Left colon (tissue), 2 donors: ENCODE results near the gene AAMP. TPM values are rescaled to one million over a fixed set of nuclear protein-coding genes. Genes with fewer than 3 reads are reported as not detected.

ENCODE experiments used
- ATAC-seq: fragments of 200-7000 bp; cut with Tn5 transposase; one replicate; pipeline ENCODE4 v1.9.1; 2020; ENCODE audit warnings: mild to moderate bottlenecking, moderate library complexity
- DNase-seq, 2 donors: peaks; one replicate each; pipeline ENCODE4 v3.0.0-alpha.2; 2020
- intact Hi-C, 2 donors: fragments of 100-400 bp; cut with DNase I in 1 of 2; cut with micrococcal nuclease in 1 of 2; formaldehyde crosslinking; loops; one replicate each; pipeline versions ENCODE4 v1.11.2 to v1.14.0; 2022; cut with DNase I, micrococcal nuclease
- total RNA-seq, 2 donors: library from RNA; stranded (reverse); fragmentation: NEBNext Ultra II Directional; extraction: Animal tissue kit (Norgen Biotek cat#: 25700); gene quantifications; one replicate each; pipeline ENCODE4 v1.2.1, GENCODE V29; 2021
- donor health status: DM: no; HTN: no; CAD: no.
- donor health status: DM: yes; HTN: yes; CAD: no.

The AAMP gene
- total RNA-seq, 2 donors from 2014 or later: 96.2 to 97.2 TPM

GRCh38 chr2:218296847-218297246 is 26.9 kb upstream of the AAMP start:
- ATAC-seq (no peak), DNase-seq (no peak)
- intact Hi-C loops: no loop called here

GRCh38 chr2:218296200-218296599 is 26.3 kb upstream of the AAMP start:
- ATAC-seq: no peak
- intact Hi-C loops: no loop called here
- DNase-seq: no peak

- intact Hi-C loops: no loop called here
- DNase-seq (no peak), ATAC-seq (peak; percentile 11)
Observed at GRCh38 chr2:218295029-218295428, 25.1 kb upstream of the AAMP start.

GRCh38 chr2:218294430-218295022 is 24.6 kb upstream of the AAMP start:
- ATAC-seq (no peak), DNase-seq (no peak)
- intact Hi-C loops: no loop called here

- intact Hi-C loops: no loop called here
- DNase-seq (no peak), ATAC-seq (no peak)
Observed at GRCh38 chr2:218293715-218294429, 23.9 kb upstream of the AAMP start.

- DNase-seq (peak; percentile 67 to 86), ATAC-seq (peak; percentile 62)
- intact Hi-C loops: no loop called here
Observed at GRCh38 chr2:218292048-218293014, 22.4 kb upstream of the AAMP start, which contains the start of gene TMBIM1. TSS of gene TMBIM1 (minus strand) at chr2:218292503. CDS start at chr2:218282141, 10,362 bp downstream.

- peak in 1 of 2 donors; percentile 47 for DNase-seq
- ATAC-seq: peak; percentile 8
- intact Hi-C loops: no loop called here
Observed at GRCh38 chr2:218291318-218292047, 21.5 kb upstream of the AAMP start.

- ATAC-seq (no peak), DNase-seq (peak in 1 of 2 donors; percentile 53)
- intact Hi-C loops: no loop called here
Observed at GRCh38 chr2:218290316-218291261, 20.7 kb upstream of the AAMP start.

- DNase-seq: no peak
- ATAC-seq: peak; percentile 9
- intact Hi-C loops: no loop called here
Observed at GRCh38 chr2:218289639-218290315, 19.8 kb upstream of the AAMP start.

- ATAC-seq: peak; percentile 73
- intact Hi-C loops: no loop called here
- DNase-seq: peak; percentile 94 to 98
Observed at GRCh38 chr2:218286570-218287459, 16.9 kb upstream of the AAMP start.

GRCh38 chr2:218285604-218286003 is 15.7 kb upstream of the AAMP start:
- ATAC-seq (no peak), DNase-seq (no peak)
- intact Hi-C loops: no loop called here

GRCh38 chr2:218284106-218284811 is 14.3 kb upstream of the AAMP start:
- peak; percentile 54 to 74 for DNase-seq
- intact Hi-C loops: no loop called here
- ATAC-seq: no peak

GRCh38 chr2:218282173-218282991 is 12.4 kb upstream of the AAMP start:
- no peak for ATAC-seq
- intact Hi-C loops: no loop called here
- DNase-seq: no peak

- intact Hi-C loops: no loop called here
- DNase-seq (no peak), ATAC-seq (no peak)
Observed at GRCh38 chr2:218281449-218281848, 11.5 kb upstream of the AAMP start.
